Common myeloid progenitor, CD34-positive (primary cell): Measurements from ENCODE around the gene INKA2.

Experiments used
- CTCF ChIA-PET: fragments of 350-600 bp; sonication (Branson Sonifier 250); formaldehyde crosslinking; loops from one replicate; lab custom pipeline; 2021; ENCODE audit warnings: antibody characterized with exemption; lab: Charles Lee
- POLR2A ChIA-PET: fragments of 350-600 bp; sonication (Branson Sonifier 250); formaldehyde crosslinking; loops from one replicate; lab custom pipeline; 2021; ENCODE audit warnings: antibody characterized with exemption; lab: Charles Lee
- DNase-seq, 3 donors: peaks; one replicate each; pipeline versions ENCODE4 v3.0.0 to v3.0.0-alpha.2; 2013
- H3K27ac ChIP-seq, 2 experiments: 1 replicate in 1 of 2; 2 replicates in 1 of 2; pipeline ENCODE4 v1.7.0; 2013; ENCODE audit warnings: inconsistent platforms in 2 of 2, low read length in 2 of 2, mild to moderate bottlenecking in 2 of 2, low read depth in 1 of 2, moderate library complexity in 1 of 2; ENCODE audit not compliant: severe bottlenecking in 2 of 2, insufficient read depth in 1 of 2, poor library complexity in 1 of 2
- H3K27me3 ChIP-seq, 5 experiments: replicated peaks in 2 of 5; 1 replicate in 3 of 5; 2 replicates in 2 of 5; pipeline versions ENCODE4 v1.6.1 to v1.7.0; 2013; ENCODE audit warnings: low read length in 4 of 5, mild to moderate bottlenecking in 2 of 5, moderate library complexity in 2 of 5, inconsistent platforms in 1 of 5; ENCODE audit not compliant: insufficient read depth in 5 of 5, control insufficient read depth in 4 of 5
- H3K36me3 ChIP-seq, 4 experiments: 1 replicate in 2 of 4; 2 replicates in 2 of 4; pipeline versions ENCODE4 v1.6.1 to v1.7.0; 2013; ENCODE audit warnings: low read length in 3 of 4, control low read depth in 1 of 4, mild to moderate bottlenecking in 1 of 4; ENCODE audit not compliant: control insufficient read depth in 4 of 4, insufficient read depth in 4 of 4
- H3K4me1 ChIP-seq, 4 experiments: 1 replicate in 3 of 4; 2 replicates in 1 of 4; pipeline versions ENCODE4 v1.6.1 to v1.7.1; 2013; ENCODE audit warnings: low read length in 3 of 4, mild to moderate bottlenecking in 3 of 4, control low read depth in 1 of 4, inconsistent platforms in 1 of 4, moderate library complexity in 1 of 4; ENCODE audit not compliant: control insufficient read depth in 4 of 4, insufficient read depth in 4 of 4; ENCODE audit errors: control extremely low read depth in 1 of 4
- H3K4me3 ChIP-seq, 7 experiments: 1 replicate in 4 of 7; 2 replicates in 3 of 7; pipeline versions ENCODE4 v1.5.1 to v1.7.0; 2013; ENCODE audit warnings: mild to moderate bottlenecking in 7 of 7, low read length in 6 of 7, moderate library complexity in 6 of 7, inconsistent platforms in 2 of 7, low read depth in 2 of 7, control low read depth in 1 of 7; ENCODE audit not compliant: insufficient read depth in 4 of 7, control insufficient read depth in 1 of 7; ENCODE audit errors: extremely low read depth in 1 of 7
- H3K9me3 ChIP-seq, 5 experiments: 1 replicate in 4 of 5; 2 replicates in 1 of 5; pipeline versions ENCODE4 v1.6.1 to v1.7.1; 2013; ENCODE audit warnings: low read length in 4 of 5, mild to moderate bottlenecking in 2 of 5, inconsistent platforms in 1 of 5, low read depth in 1 of 5, moderate library complexity in 1 of 5; ENCODE audit not compliant: control insufficient read depth in 4 of 5, insufficient read depth in 2 of 5; ENCODE audit errors: control extremely low read depth in 1 of 5
- WGBS: methylation state at CpG from one replicate; pipeline ENCODE4 v1.1.5; 2013; ENCODE audit not compliant: insufficient coverage; 5-methylcytosine and 5-hydroxymethylcytosine counted together

INKA2 gene

DNA sequence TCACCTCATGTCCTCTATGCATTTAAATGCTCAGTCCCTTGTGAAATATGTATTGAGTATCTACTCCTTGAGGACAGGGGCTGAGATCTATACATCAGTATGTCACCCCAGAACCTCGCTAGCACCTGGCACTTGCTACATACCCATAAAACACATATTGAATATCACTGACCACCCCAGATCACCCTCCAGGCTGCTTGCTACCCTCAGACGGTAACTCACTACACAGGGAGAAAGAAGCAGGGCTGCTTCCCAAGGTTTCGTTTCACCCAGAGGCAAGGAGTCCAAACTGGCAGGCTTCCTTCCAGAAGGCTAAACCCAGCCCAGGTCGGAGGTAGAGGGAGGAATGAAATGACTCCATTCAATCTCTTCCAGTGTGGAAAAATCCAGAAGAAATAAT is 8.5 kb downstream of the INKA2 start:
- Histone ChIP-seq H3K27me3 (no peaks in the 10 kb centered on the region), H3K9me3 (no peaks in the 10 kb centered on the region), H3K4me1 (peaks cover 2 to 16% (median 11%) of the 10 kb centered on the region in 4 experiments), H3K36me3 (peaks cover 0 to 6% (median 0%) of the 10 kb centered on the region in 4 experiments), H3K4me3 (no peak overlapping the region), H3K27ac (no peak overlapping the region)
- CTCF ChIA-PET: interaction anchor here (1.1 to 1.3 kb wide), 2 partner anchors 13 to 15 kb away, joined by 3 to 6 read pairs; no protein-coding TSS in a partner anchor
- POLR2A ChIA-PET: interaction anchor here (0.7 kb wide), 1 partner anchor 906 kb away, joined by 4 read pairs; no protein-coding TSS in a partner anchor
- no peak for DNase-seq
- 100% methylated on average over 2 of the region's 4 CpGs for WGBS

DNA sequence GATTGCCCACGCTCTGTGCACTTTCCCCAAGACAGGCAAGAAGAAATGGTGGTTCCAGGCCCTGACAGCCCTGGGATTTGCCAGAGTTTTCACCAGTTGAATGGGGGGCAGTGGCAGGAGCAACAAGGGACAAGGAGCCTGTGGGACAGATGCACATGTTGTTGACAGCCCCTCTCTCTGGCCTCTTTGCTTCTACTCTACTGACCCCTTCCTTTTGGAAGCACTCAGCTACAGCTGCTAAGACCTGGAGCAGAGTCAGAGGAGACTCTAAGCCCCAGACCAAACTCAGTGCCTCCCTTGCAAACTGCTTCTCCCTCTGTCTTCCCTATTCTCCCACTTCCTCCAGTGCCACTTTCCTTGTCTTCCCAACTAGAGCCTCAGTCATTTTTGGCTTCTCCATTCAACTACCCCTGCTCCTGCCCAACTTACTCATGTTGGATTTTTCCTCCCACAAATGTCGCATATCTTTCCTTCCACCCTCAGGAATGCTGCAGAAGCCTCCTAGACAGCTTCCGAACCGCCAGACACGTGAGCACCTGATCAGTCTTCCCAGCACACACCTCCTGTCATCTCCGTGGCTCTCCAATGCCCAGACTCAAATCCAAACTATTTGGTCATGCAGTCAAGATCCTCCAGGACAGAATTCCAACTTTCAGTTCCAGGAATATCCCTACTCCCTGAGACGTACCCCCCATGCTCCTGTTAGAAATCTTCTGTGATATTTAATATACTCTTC is 9.1 kb downstream of the INKA2 start:
- CTCF ChIA-PET: interaction anchor here (1.3 to 6.1 kb wide), 5 partner anchors 7 to 39 kb away, joined by 5 to 53 read pairs (median 20); no protein-coding TSS in a partner anchor
- Histone ChIP-seq H3K4me3 (no peak overlapping the region), H3K27ac (no peak overlapping the region), H3K9me3 (no peaks in the 10 kb centered on the region), H3K27me3 (no peaks in the 10 kb centered on the region), H3K36me3 (peaks cover 0 to 6% (median 0%) of the 10 kb centered on the region in 4 experiments), H3K4me1 (peaks cover 2 to 16% (median 11%) of the 10 kb centered on the region in 4 experiments)
- no peak for DNase-seq
- WGBS: 89% methylated on average over 7 of the region's 7 CpGs
- POLR2A ChIA-PET: no interaction called here

DNA sequence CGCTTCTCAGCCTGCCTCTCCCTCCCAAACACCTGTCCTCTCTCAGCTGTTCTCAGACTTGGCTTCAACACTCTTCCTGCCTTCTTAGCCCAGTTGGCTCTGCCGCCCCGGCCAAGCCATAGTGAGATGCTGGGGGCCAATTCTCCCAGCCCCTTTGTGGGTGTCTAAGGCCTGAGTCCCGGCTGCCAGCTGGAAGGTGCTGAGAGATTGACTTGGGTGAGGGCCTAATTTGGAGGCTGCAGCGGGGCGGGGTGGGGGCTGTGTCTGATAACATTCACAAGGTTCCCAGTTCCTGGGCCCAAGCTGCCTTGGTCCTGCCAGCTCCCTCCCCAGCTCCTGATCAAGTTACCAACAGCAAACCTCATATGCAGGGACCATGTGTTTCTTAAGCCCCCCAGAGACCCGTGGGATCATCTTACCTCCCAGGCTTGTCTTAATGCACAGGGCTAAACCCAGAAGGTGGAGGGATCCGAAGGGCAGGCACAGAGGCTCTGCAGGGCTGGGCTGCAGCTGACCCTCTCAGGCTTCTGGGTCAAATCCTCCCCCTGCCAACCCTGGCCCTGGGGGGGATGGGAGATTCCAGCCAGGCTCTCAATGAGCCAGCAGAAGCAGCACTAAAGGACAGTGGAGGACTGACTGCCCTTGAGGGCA is 9.8 kb downstream of the INKA2 start:
- no peak for DNase-seq
- Histone ChIP-seq H3K4me3 (no peak overlapping the region), H3K36me3 (peaks cover 0 to 6% (median 0%) of the 10 kb centered on the region in 4 experiments), H3K4me1 (peaks cover 2 to 16% (median 11%) of the 10 kb centered on the region in 4 experiments), H3K9me3 (no peaks in the 10 kb centered on the region), H3K27ac (no peak overlapping the region), H3K27me3 (no peaks in the 10 kb centered on the region)
- ChIA-PET CTCF (interaction anchor here (1.3 to 6.1 kb wide), 5 partner anchors 7 to 39 kb away, joined by 5 to 53 read pairs (median 20); no protein-coding TSS in a partner anchor), POLR2A (no interaction called here)
- 96% methylated on average over 6 of the region's 8 CpGs for WGBS

DNA sequence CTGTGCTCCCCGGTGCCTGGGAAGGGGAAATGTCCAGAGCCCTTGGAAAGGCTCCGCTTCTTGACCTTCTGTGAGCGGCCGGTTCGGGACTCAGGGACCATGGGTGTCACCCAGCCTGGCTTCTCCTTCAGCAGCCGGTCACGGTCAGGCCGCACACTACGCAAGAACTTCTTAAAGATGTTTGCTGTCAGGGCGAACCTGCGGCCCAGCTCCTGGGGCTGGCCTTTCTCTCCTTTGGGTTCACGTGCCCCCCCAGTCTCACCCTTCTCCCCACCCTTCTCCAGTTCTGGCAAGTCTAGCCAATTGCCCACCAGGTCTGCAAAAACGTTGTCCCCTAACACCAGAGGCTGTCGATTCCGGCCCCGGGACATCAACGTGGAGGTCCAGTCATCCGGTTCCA is 12.1 kb downstream of the INKA2 start:
- Histone ChIP-seq H3K9me3 (no peaks in the 10 kb centered on the region), H3K4me1 (no peaks in the 10 kb centered on the region), H3K27me3 (no peaks in the 10 kb centered on the region), H3K4me3 (no peak overlapping the region), H3K27ac (no peak overlapping the region), H3K36me3 (peaks cover 0 to 6% (median 0%) of the 10 kb centered on the region in 4 experiments)
- POLR2A ChIA-PET: interaction anchor here (0.6 kb wide), 1 partner anchor 251 kb away, joined by 3 read pairs; no protein-coding TSS in a partner anchor
- CTCF ChIA-PET: interaction anchor here (1.0 to 6.1 kb wide), 5 partner anchors 10 to 42 kb away, joined by 3 to 53 read pairs (median 20); no protein-coding TSS in a partner anchor
- no peak for DNase-seq
- 92% methylated on average over 12 of the region's 18 CpGs for WGBS

DNA sequence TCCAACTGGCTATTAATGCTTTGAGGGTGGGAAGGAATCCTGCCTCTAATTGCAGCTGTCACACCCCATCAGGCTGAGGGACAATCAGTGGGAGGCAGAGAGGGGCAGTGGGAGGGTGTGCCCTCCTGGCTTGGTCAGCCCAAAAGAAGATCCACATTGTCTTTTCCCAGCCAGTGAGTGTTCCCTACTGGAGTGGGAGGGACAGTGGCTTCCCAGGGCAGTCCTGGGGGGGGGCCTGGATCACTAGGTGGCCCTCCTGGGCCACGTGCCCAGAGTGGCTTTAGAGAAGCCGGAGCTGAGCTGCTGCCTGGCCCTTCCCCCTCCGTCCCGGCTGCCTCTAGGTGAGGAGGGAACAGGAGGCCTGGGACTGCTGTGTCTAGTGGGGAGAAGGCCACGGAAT is 14.0 kb downstream of the INKA2 start:
- no peak overlapping the region for H3K4me3 ChIP-seq
- no peaks in the 10 kb centered on the region for H3K9me3 ChIP-seq
- no CpG with 5 or more reads among the region's 5 CpGs for WGBS
- POLR2A ChIA-PET: interaction anchor here (0.8 kb wide), 1 partner anchor 9 kb away, joined by 3 read pairs; no protein-coding TSS in a partner anchor
- no peak overlapping the region for H3K27ac ChIP-seq
- no peaks in the 10 kb centered on the region for H3K4me1 ChIP-seq
- H3K36me3 ChIP-seq: peaks cover 0 to 6% (median 0%) of the 10 kb centered on the region in 4 experiments
- H3K27me3 ChIP-seq: no peaks in the 10 kb centered on the region
- CTCF ChIA-PET: interaction anchor here (1.2 to 6.1 kb wide), 3 partner anchors 10 to 30 kb away, joined by 4 to 53 read pairs (median 37); no protein-coding TSS in a partner anchor
- DNase-seq: no peak

DNA sequence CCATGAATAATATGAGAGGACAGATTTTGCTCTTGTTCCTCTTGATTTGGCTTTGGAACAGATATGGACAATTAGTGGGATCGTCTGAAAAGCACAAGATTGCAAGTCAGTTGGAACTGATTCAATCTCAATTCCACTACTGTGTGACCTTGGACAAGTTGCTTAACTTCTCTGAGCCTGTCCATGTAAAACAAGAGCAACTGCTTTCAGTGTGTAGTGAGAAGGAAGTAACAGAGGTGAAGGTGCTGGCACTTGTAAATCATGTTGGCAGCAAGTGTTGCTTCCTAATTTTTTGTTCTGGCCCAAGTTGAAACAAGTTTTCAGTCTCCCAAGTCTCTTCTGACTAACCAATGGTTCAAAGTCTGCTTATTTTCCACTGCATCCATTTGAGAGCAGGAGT is 15.3 kb downstream of the INKA2 start:
- H3K36me3 ChIP-seq: peaks cover 0 to 6% (median 0%) of the 10 kb centered on the region in 4 experiments
- POLR2A ChIA-PET: no interaction called here
- 89% methylated on average over 1 of the region's 1 CpG for WGBS

More for the DNA sequence above, 15.3 kb downstream of the INKA2 start:
- Histone ChIP-seq H3K4me3 (no peak overlapping the region), H3K4me1 (no peaks in the 10 kb centered on the region), H3K9me3 (no peaks in the 10 kb centered on the region), H3K27ac (no peak overlapping the region), H3K27me3 (no peaks in the 10 kb centered on the region)
- no peak for DNase-seq
- CTCF ChIA-PET: no interaction called here
